NK-92 treated with Interleukin-12 subunit alpha and Interleukin-12 subunit beta, amount 100 ng/mL, for 24 hours (cell line): ENCODE results near the gene RINL.

Source experiments
- DNase-seq: peaks from one replicate; lab custom pipeline; 2025; lab: John Stamatoyannopoulos, UW

Gene RINL

GRCh38 chr19:38849147-38849859 lies 28.8 kb downstream of the RINL start:
- peak; percentile 99 for DNase-seq

GRCh38 chr19:38848299-38849146 lies 29.6 kb downstream of the RINL start:
- DNase-seq = no peak

- no peak for DNase-seq
These were observed 32.0 kb downstream of the RINL start for GRCh38 chr19:38846097-38846496.

- DNase-seq = no peak
These were observed 32.6 kb downstream of the RINL start for GRCh38 chr19:38845374-38846024.

GRCh38 chr19:38844093-38844686 lies 33.9 kb downstream of the RINL start:
- DNase-seq = no peak

- DNase-seq = no peak
These were observed 34.8 kb downstream of the RINL start for GRCh38 chr19:38843175-38843758.

GRCh38 chr19:38842439-38843174 lies 35.5 kb downstream of the RINL start:
- DNase-seq = no peak

- DNase-seq = no peak
These were observed 36.2 kb downstream of the RINL start for GRCh38 chr19:38841787-38842438.

GRCh38 chr19:38841180-38841766 lies 36.8 kb downstream of the RINL start:
- no peak for DNase-seq

GRCh38 chr19:38840583-38840968 lies 37.5 kb downstream of the RINL start:
- no peak for DNase-seq

GRCh38 chr19:38839816-38840582 lies 38.1 kb downstream of the RINL start:
- DNase-seq = no peak

- DNase-seq = no peak
These were observed 38.9 kb downstream of the RINL start for GRCh38 chr19:38838986-38839761.

GRCh38 chr19:38838208-38838985 lies 39.7 kb downstream of the RINL start:
- no peak for DNase-seq

- DNase-seq = no peak
These were observed 40.4 kb downstream of the RINL start for GRCh38 chr19:38837656-38838121.

GRCh38 chr19:38836983-38837626 lies 41.0 kb downstream of the RINL start:
- no peak for DNase-seq

GRCh38 chr19:38836159-38836982 lies 41.7 kb downstream of the RINL start:
- no peak for DNase-seq

- no peak for DNase-seq
These were observed 43.5 kb downstream of the RINL start for GRCh38 chr19:38834590-38834989.
